GM12878 (cell line): ENCODE data around the gene FMR1. TPM values are rescaled to one million over a fixed set of nuclear protein-coding genes. Genes with fewer than 3 reads are reported as not detected.

Experiments
- ATAC-seq: fragments of 200-7000 bp; cut with Tn5 transposase; 3 replicates; pipeline ENCODE4 v1.9.1; 2020; ENCODE audit warnings: mild to moderate bottlenecking, moderate library complexity
- BruUV-seq: library from RNA; stranded (reverse); fragments of 400-500 nt; replicated peaks from 2 replicates; lab custom pipeline; 2021; lab: Mats Ljungman, UMichigan
- CTCF ChIA-PET: fragments of 300-600 bp; sonication (Branson Sonifier 250); formaldehyde crosslinking; extraction: SDS; loops from one replicate; lab custom pipeline; 2021; ENCODE audit warnings: inconsistent platforms; lab: Yijun Ruan, JAX
- POLR2A ChIA-PET: fragments of 350-600 bp; formaldehyde crosslinking; extraction: SDS; loops from one replicate; lab custom pipeline; 2021; ENCODE audit warnings: inconsistent platforms; lab: Charles Lee
- RAD21 ChIA-PET: fragments of 300-600 bp; sonication (Branson Sonifier 250); formaldehyde crosslinking; loops from one replicate; lab custom pipeline; 2023; ENCODE audit warnings: antibody characterized with exemption; ENCODE audit not compliant: unreplicated experiment; lab: Charles Lee
- SMC1A ChIA-PET: fragments of 300-600 bp; sonication (Branson Sonifier 250); formaldehyde crosslinking; loops from one replicate; lab custom pipeline; 2023; ENCODE audit not compliant: unreplicated experiment, uncharacterized antibody; lab: Charles Lee
- DNase-seq: peaks from one replicate; pipeline ENCODE4 v3.0.0-alpha.2; 2011; ENCODE audit warnings: low read depth, low spot score
- FAIRE-seq: peaks from 3 replicates; lab custom pipeline; 2011; peaks lifted over from hg19 to GRCh38; lab: Jason Lieb, UNC
- H2AFZ ChIP-seq: 2 replicates; pipeline ENCODE4 v1.6.0; 2011; ENCODE audit warnings: low read depth, low read length, control low read depth; ENCODE audit not compliant: control insufficient read depth
- H3K27ac ChIP-seq: 2 replicates; pipeline ENCODE4 v1.5.1; 2011; ENCODE audit warnings: control low read depth; ENCODE audit not compliant: control insufficient read depth, insufficient read depth
- H3K27me3 ChIP-seq, 2 experiments: replicated peaks in 1 of 2; 2 replicates each; pipeline versions ENCODE4 v1.6.0 to v1.6.1; 2011; ENCODE audit warnings: low read length in 1 of 2; ENCODE audit not compliant: control insufficient read depth in 2 of 2, insufficient read depth in 2 of 2
- H3K36me3 ChIP-seq, 2 experiments: 2 replicates each; pipeline ENCODE4 v1.5.1; 2011; ENCODE audit warnings: low read length in 1 of 2; ENCODE audit not compliant: control insufficient read depth in 2 of 2, insufficient read depth in 2 of 2
- H3K4me1 ChIP-seq: 2 replicates; pipeline ENCODE4 v1.6.1; 2011; ENCODE audit warnings: mild to moderate bottlenecking, low read length, moderate library complexity, mixed read lengths; ENCODE audit not compliant: control insufficient read depth, insufficient read depth
- H3K4me2 ChIP-seq: 2 replicates; pipeline ENCODE4 v1.6.0; 2011; ENCODE audit warnings: control low read depth; ENCODE audit not compliant: control insufficient read depth, insufficient read depth
- H3K4me3 ChIP-seq: fragments of 200-600 bp; sonication (generic); 2 replicates; pipeline ENCODE4 v1.5.1; 2016
- H3K79me2 ChIP-seq: 2 replicates; pipeline ENCODE4 v1.6.0; 2011; ENCODE audit warnings: low read length; ENCODE audit not compliant: control insufficient read depth, insufficient read depth
- H3K9ac ChIP-seq: 2 replicates; pipeline ENCODE4 v1.8.0; 2011; ENCODE audit warnings: low read length, control low read depth, mixed read lengths; ENCODE audit not compliant: control insufficient read depth, insufficient read depth
- H3K9me3 ChIP-seq: replicated peaks from 3 replicates; pipeline ENCODE4 v1.5.1; 2011; ENCODE audit warnings: mild to moderate bottlenecking, low read length; ENCODE audit not compliant: control insufficient read depth, insufficient read depth
- H4K20me1 ChIP-seq: 2 replicates; pipeline ENCODE4 v1.6.0; 2011; ENCODE audit not compliant: control insufficient read depth, insufficient read depth
- ATF7 ChIP-seq: fragments of 450-650 bp; IDR thresholded peaks from 2 replicates; pipeline ENCODE4 v1.6.1; 2016; ENCODE audit warnings: low read depth, mild to moderate bottlenecking
- E2F4 ChIP-seq: IDR thresholded peaks from 2 replicates; pipeline ENCODE4 v1.6.1; 2012; ENCODE audit warnings: low read depth, low read length, improper control_type of control experiment
- EGR1 ChIP-seq, 2 experiments: IDR thresholded peaks; 1 replicate in 1 of 2; 2 replicates in 1 of 2; pipeline ENCODE4 v1.6.1; 2011 to 2012; ENCODE audit warnings: low read depth in 2 of 2, low read length in 2 of 2, borderline replicate concordance in 1 of 2, mild to moderate bottlenecking in 1 of 2, moderate library complexity in 1 of 2
- FOS ChIP-seq: IDR thresholded peaks from 3 replicates; pipeline ENCODE4 v1.6.1; 2011; ENCODE audit warnings: borderline replicate concordance; ENCODE audit not compliant: insufficient read length; ENCODE audit errors: extremely low read depth
- JUNB ChIP-seq: IDR thresholded peaks from 2 replicates; pipeline ENCODE4 v1.6.1; 2016; ENCODE audit warnings: antibody characterized with exemption, mild to moderate bottlenecking
- KDM1A ChIP-seq: fragments of 200-600 bp; sonication (generic); IDR thresholded peaks from 2 replicates; pipeline ENCODE4 v1.6.1; 2016; ENCODE audit warnings: borderline replicate concordance
- NFYA ChIP-seq: IDR thresholded peaks from 2 replicates; pipeline ENCODE4 v1.6.1; 2011; ENCODE audit warnings: low read depth, mild to moderate bottlenecking, low read length, improper control_type of control experiment, borderline replicate concordance
- NR2C1 ChIP-seq: fragments of 450-650 bp; IDR thresholded peaks from 2 replicates; pipeline ENCODE4 v1.6.1; 2017; ENCODE audit warnings: antibody characterized with exemption, mild to moderate bottlenecking, moderate library complexity
- PML ChIP-seq: IDR thresholded peaks from 2 replicates; pipeline ENCODE4 v1.6.1; 2012; ENCODE audit warnings: low read length, inconsistent platforms
- ZNF24 ChIP-seq: fragments of 450-650 bp; IDR thresholded peaks from 2 replicates; pipeline ENCODE4 v1.6.1; 2017; ENCODE audit warnings: antibody characterized with exemption, mild to moderate bottlenecking
- WGBS: methylation state at CpG from one replicate; pipeline ENCODE4 v1.1.6; 2016; ENCODE audit warnings: low lambda C conversion rate; ENCODE audit not compliant: insufficient replicate concordance, insufficient coverage; ENCODE audit errors: missing lambda C conversion rate; 5-methylcytosine and 5-hydroxymethylcytosine counted together
- in situ Hi-C: fragments of 300-500 bp; cut with MboI; formaldehyde crosslinking; loops from 9 replicates; pipeline ENCODE4 v1.14.3; 2018; ENCODE audit warnings: mixed read lengths
- intact Hi-C: fragments of 100-400 bp; cut with micrococcal nuclease; formaldehyde crosslinking; loops from one replicate; pipeline ENCODE4 v1.14.2; 2022; ENCODE audit not compliant: unreplicated experiment
- polyA plus RNA-seq, 11 experiments: library from polyadenylated mRNA; depleted of rRNA in 4 of 11; unstranded in 6 of 11; stranded (reverse) in 5 of 11; fragments of >200 nt; fragmentation: Nextera tagmentation in 4 of 11; fragmentation: Illumina TruSeq in 1 of 11; extraction: Ambion mirVana in 4 of 11; extraction: Trizol in 1 of 11; gene quantifications; 1 replicate in 1 of 11; 2 replicates in 10 of 11; pipeline versions ENCODE4 v1.2.1 to v1.2.3, GENCODE V29; 2011 to 2016; ENCODE audit warnings: inconsistent platforms in 2 of 11, missing spikeins in 2 of 11, low read depth in 1 of 11
- total RNA-seq, 4 experiments: library from RNA; depleted of rRNA in 3 of 4; stranded (reverse); fragments of >200 nt in 3 of 4; fragmentation: Illumina TruSeq in 1 of 4; extraction: Trizol in 1 of 4; gene quantifications; 2 replicates each; pipeline versions ENCODE4 v1.2.1 to v1.2.3, GENCODE V29; 2013 to 2021

The FMR1 gene
- total and polyA plus RNA-seq, 10 of the 15 experiments (the other 5 are each of a cell fraction or from before 2014, with no cell fraction given) = 7.9 to 37.5 (median 19.3) TPM

GRCh38 chrX:147950352-147950751 lies 38.6 kb downstream of the FMR1 start:
- Histone ChIP-seq H4K20me1 (no peaks in the 10 kb centered on the region), H3K27me3 (no peaks in the 10 kb centered on the region), H2AFZ (no peak overlapping the region), H3K36me3 (no peaks in the 10 kb centered on the region), H3K9ac (no peak overlapping the region), H3K4me1 (no peaks in the 10 kb centered on the region), H3K27ac (no peak overlapping the region), H3K4me2 (no peak overlapping the region), H3K79me2 (no peaks in the 10 kb centered on the region), H3K9me3 (no peaks in the 10 kb centered on the region), H3K4me3 (no peak overlapping the region)
- ChIA-PET CTCF (no interaction called here), RAD21 (no interaction called here), SMC1A (no interaction called here), POLR2A (no interaction called here)
- no peak for DNase-seq
- intact Hi-C loops = no loop called here
- no peak for ATAC-seq
- 40% methylated on average over 1 of the region's 1 CpG for WGBS
- BruUV-seq = no TSS peak
- in situ Hi-C loops = no loop called here
- no peak for FAIRE-seq
- no peak for TF ChIP-seq KDM1A
- no peak for TF ChIP-seq NFYA
- no peak for TF ChIP-seq E2F4
- no peak for TF ChIP-seq ZNF24
- no peak for TF ChIP-seq PML
- no peak for TF ChIP-seq JUNB
- TF ChIP-seq FOS = no peak
- TF ChIP-seq EGR1 (IDR thresholded peaks at IDR 0.05; ENCODE audit: borderline replicate concordance in 1 of 2, low read depth in 2 of 2, low read length in 2 of 2) = no peak

GRCh38 chrX:147953976-147954375 lies 42.3 kb downstream of the FMR1 start:
- in situ Hi-C loops (no loop called here), intact Hi-C loops (no loop called here)
- Histone ChIP-seq H3K27ac (no peak overlapping the region), H3K9me3 (no peaks in the 10 kb centered on the region), H3K4me2 (no peak overlapping the region), H3K79me2 (no peaks in the 10 kb centered on the region), H4K20me1 (no peaks in the 10 kb centered on the region), H3K9ac (no peak overlapping the region), H2AFZ (no peak overlapping the region), H3K27me3 (no peaks in the 10 kb centered on the region), H3K4me1 (no peaks in the 10 kb centered on the region), H3K36me3 (no peaks in the 10 kb centered on the region), H3K4me3 (no peak overlapping the region)
- CTCF ChIA-PET = interaction anchor here (1.2 kb wide), 1 partner anchor 33 kb away, joined by 3 read pairs; no protein-coding TSS in a partner anchor
- FAIRE-seq (no peak), ATAC-seq (no peak), DNase-seq (no peak)
- WGBS = 60% methylated on average over 2 of the region's 2 CpGs
- SMC1A ChIA-PET = no interaction called here
- BruUV-seq = no TSS peak
- POLR2A ChIA-PET = no interaction called here
- RAD21 ChIA-PET = no interaction called here
- TF ChIP-seq ATF7 (no peak), NR2C1 (no peak)
